Parathyroid adenoma (tissue), 2 donors: ENCODE data around the gene GRAPL.
"Not testable (repeated sequence)": the region's sequence is repeated elsewhere in the genome, so short reads cannot be mapped to it uniquely, and the experiment has no call there.

Source experiments
- H2AFZ ChIP-seq: fragments of 300-600 bp; sonication (generic); one replicate; pipeline ENCODE4 v1.7.0; 2017; ENCODE audit warnings: antibody characterized with exemption, mild to moderate bottlenecking
- H3K27ac ChIP-seq: fragments of 300-600 bp; sonication (generic); one replicate; pipeline ENCODE4 v1.7.0; 2017
- H3K27me3 ChIP-seq: fragments of 300-600 bp; sonication (generic); one replicate; pipeline ENCODE4 v1.7.0; 2017; ENCODE audit warnings: low read length; ENCODE audit not compliant: control insufficient read depth, insufficient read depth
- H3K36me3 ChIP-seq: fragments of 300-600 bp; sonication (generic); one replicate; pipeline ENCODE4 v1.7.0; 2017; ENCODE audit warnings: low read length; ENCODE audit not compliant: control insufficient read depth, insufficient read depth
- H3K4me1 ChIP-seq: fragments of 300-600 bp; sonication (generic); one replicate; pipeline ENCODE4 v1.7.0; 2017; ENCODE audit warnings: control low read depth
- H3K4me2 ChIP-seq: fragments of 300-600 bp; sonication (generic); one replicate; pipeline ENCODE4 v1.7.0; 2017; ENCODE audit warnings: low read length
- H3K4me3 ChIP-seq: fragments of 300-600 bp; sonication (generic); one replicate; pipeline ENCODE4 v1.7.0; 2017; ENCODE audit warnings: low read depth, low read length
- H3K79me2 ChIP-seq: fragments of 300-600 bp; sonication (generic); one replicate; pipeline ENCODE4 v1.7.0; 2017; ENCODE audit warnings: control low read depth
- H3K9ac ChIP-seq: fragments of 300-600 bp; sonication (generic); one replicate; pipeline ENCODE4 v1.7.0; 2017; ENCODE audit warnings: mild to moderate bottlenecking
- H3K9me3 ChIP-seq: fragments of 300-600 bp; sonication (generic); one replicate; pipeline ENCODE4 v1.7.0; 2017; ENCODE audit warnings: low read length; ENCODE audit not compliant: control insufficient read depth
- donor health status: primary hyperparathyroidism.

Gene GRAPL

GRCh38 chr17:19188870-19189708 is 61.7 kb downstream of the GRAPL start:
- not testable (repeated sequence) for H3K27ac ChIP-seq, H3K27me3 ChIP-seq, H3K4me1 ChIP-seq, H2AFZ ChIP-seq, H3K4me2 ChIP-seq, H3K79me2 ChIP-seq, H3K36me3 ChIP-seq, H3K9me3 ChIP-seq, H3K9ac ChIP-seq, H3K4me3 ChIP-seq

- not testable (repeated sequence) for H3K4me1 ChIP-seq, H2AFZ ChIP-seq, H3K79me2 ChIP-seq, H3K4me2 ChIP-seq, H3K4me3 ChIP-seq, H3K27me3 ChIP-seq, H3K9ac ChIP-seq, H3K9me3 ChIP-seq, H3K36me3 ChIP-seq, H3K27ac ChIP-seq
These were observed 62.5 kb downstream of the GRAPL start for GRCh38 chr17:19189781-19190405.

GRCh38 chr17:19196382-19197204 is 69.2 kb downstream of the GRAPL start:
- H3K9ac ChIP-seq, H3K79me2 ChIP-seq, H3K27me3 ChIP-seq, H3K4me3 ChIP-seq, H3K4me2 ChIP-seq, H3K9me3 ChIP-seq, H3K4me1 ChIP-seq, H3K36me3 ChIP-seq, H3K27ac ChIP-seq: not testable (repeated sequence)
- H2AFZ ChIP-seq = peak overlapping the region; percentile 42

- H3K4me1 ChIP-seq, H3K9me3 ChIP-seq, H3K36me3 ChIP-seq, H3K27me3 ChIP-seq, H3K27ac ChIP-seq, H3K9ac ChIP-seq, H3K4me3 ChIP-seq, H2AFZ ChIP-seq, H3K79me2 ChIP-seq, H3K4me2 ChIP-seq: not testable (repeated sequence)
These were observed 75.1 kb downstream of the GRAPL start for GRCh38 chr17:19202448-19202847.

GRCh38 chr17:19203429-19203828 is 76.0 kb downstream of the GRAPL start:
- not testable (repeated sequence) for H3K4me2 ChIP-seq, H3K4me1 ChIP-seq, H3K27ac ChIP-seq, H3K9me3 ChIP-seq, H2AFZ ChIP-seq, H3K79me2 ChIP-seq, H3K4me3 ChIP-seq, H3K36me3 ChIP-seq, H3K9ac ChIP-seq, H3K27me3 ChIP-seq
